ENCODE results near the gene TRIP11. TPM values are rescaled to one million over a fixed set of nuclear protein-coding genes. Genes with fewer than 3 reads are reported as not detected.

The TRIP11 gene
- polyA plus RNA-seq (2013, experiment 1 of 2) = 6.6 TPM
- 7.0 TPM for polyA plus RNA-seq (2013, experiment 2 of 2)

DNA sequence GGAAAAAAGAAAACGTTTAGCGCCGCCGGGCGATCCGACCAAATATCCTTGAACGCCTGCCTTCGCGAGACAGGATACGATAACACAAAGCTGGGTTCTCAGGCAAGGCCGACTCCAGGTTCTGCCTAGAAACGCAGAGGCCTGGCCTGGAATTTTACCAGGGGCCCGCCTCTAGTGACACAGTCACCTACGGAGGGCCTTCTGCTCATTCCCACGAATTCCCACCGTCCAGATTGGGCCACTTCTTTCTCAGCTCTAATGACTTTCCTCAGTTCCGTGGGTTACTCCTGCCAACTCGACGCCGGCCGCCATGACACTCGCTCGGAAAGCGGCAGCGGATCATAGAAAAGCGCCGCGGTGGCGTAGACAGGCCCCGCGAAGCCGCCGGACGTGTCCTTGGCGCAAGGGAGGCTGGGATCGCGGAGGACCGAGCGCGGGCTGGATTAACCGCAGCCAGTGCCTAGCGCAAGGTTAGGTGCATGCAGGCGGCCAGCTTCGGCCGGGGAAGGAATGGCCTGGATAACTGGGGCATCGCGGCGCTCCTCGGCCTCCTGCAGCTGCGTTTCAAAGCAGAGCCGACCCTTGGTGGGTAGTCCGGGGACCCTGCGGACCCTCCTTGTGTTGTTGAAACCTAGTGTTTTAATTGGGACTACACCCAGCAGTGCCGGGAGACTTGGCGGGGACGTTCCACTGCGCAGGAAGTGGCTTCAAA is at the start of gene TRIP11:
Gene TRIP11 (minus strand): TSS at position 341 of the 712 bp plus-strand sequence. CDS start 374 bp downstream, outside the sequence.
- no peak within 1 kb of the TSS for H2BK120ac ChIP-seq (ENCODE audit: low read depth, low read length)
- H4K91ac ChIP-seq (ENCODE audit: low read depth, low read length, poor library complexity) = no peak within 1 kb of the TSS
- H3K36me3 ChIP-seq (replicated peaks in 1 of 2; ENCODE audit: control insufficient read depth in 2 of 2, insufficient read depth in 2 of 2, low read length in 2 of 2) = peaks cover 3 to 6% of the 10 kb centered on the region in 2 donors
- H2AFZ ChIP-seq (ENCODE audit: low read length) = peak within 1 kb of the TSS; percentile 95
- peak within 1 kb of the TSS; percentile 93 for H3K18ac ChIP-seq (ENCODE audit: low read length)
- peak within 1 kb of the TSS; percentile 92 for H3K27ac ChIP-seq (replicated peaks; ENCODE audit: low read length)
- WGBS, 2 donors (ENCODE audit: extremely low coverage in 2 of 2, insufficient read length in 2 of 2, insufficient replicate concordance in 1 of 2) = no CpG with 5 or more reads among the region's 57 CpGs
- H3K4me3 ChIP-seq (ENCODE audit: low read length in 2 of 2) = peak within 1 kb of the TSS; percentile 79 to 94
- peaks cover 0 to 2% of the 10 kb centered on the region in 2 donors for H3K9me3 ChIP-seq (replicated peaks in 1 of 2; ENCODE audit: control insufficient read depth in 2 of 2, insufficient read depth in 1 of 2, low read depth in 1 of 2, low read length in 2 of 2)
- H3K4me2 ChIP-seq (ENCODE audit: insufficient read depth, low read length, poor library complexity, severe bottlenecking) = peak within 1 kb of the TSS; percentile 71
- peak within 1 kb of the TSS; percentile 88 for H3K9ac ChIP-seq (ENCODE audit: low read depth, low read length, poor library complexity)
- no peak within 1 kb of the TSS for H2BK12ac ChIP-seq (ENCODE audit: low read length)
- H3K27me3 ChIP-seq (ENCODE audit: control insufficient read depth in 3 of 3, insufficient read depth in 3 of 3, low read depth in 1 of 3, low read length in 3 of 3) = no peaks in the 10 kb centered on the region
- H2BK15ac ChIP-seq (ENCODE audit: low read length) = no peak within 1 kb of the TSS
- H3K4me1 ChIP-seq (ENCODE audit: control insufficient read depth in 2 of 2, insufficient read depth in 1 of 2, low read depth in 1 of 2, low read length in 2 of 2) = peaks cover 4 to 9% of the 10 kb centered on the region in 2 donors
- peak; percentile 86 for DNase-seq (ENCODE audit: low spot score)
- no peaks in the 10 kb centered on the region for H3K79me1 ChIP-seq (ENCODE audit: low read depth, low read length)
- peak within 1 kb of the TSS; percentile 95 for H3K23ac ChIP-seq (ENCODE audit: low read depth, low read length, poor library complexity)
- H2BK5ac ChIP-seq (ENCODE audit: low read length) = peak within 1 kb of the TSS; percentile 93
- H3K14ac ChIP-seq (ENCODE audit: low read length) = peak within 1 kb of the TSS; percentile 89
- no peak within 1 kb of the TSS for H4K8ac ChIP-seq (ENCODE audit: low read depth, low read length)
- no peak within 1 kb of the TSS for H3K4ac ChIP-seq (ENCODE audit: low read length)
- H2AK5ac ChIP-seq (ENCODE audit: low read depth, low read length) = peak within 1 kb of the TSS; percentile 74

- H2BK15ac ChIP-seq (ENCODE audit: low read length) = no peak overlapping the region
- H3K36me3 ChIP-seq (replicated peaks in 1 of 2; ENCODE audit: control insufficient read depth in 2 of 2, insufficient read depth in 2 of 2, low read length in 2 of 2) = peaks cover 7 to 84% of the 10 kb centered on the region in 2 donors
- no peak overlapping the region for H3K9ac ChIP-seq (ENCODE audit: low read depth, low read length, poor library complexity)
- no peak overlapping the region for H3K27ac ChIP-seq (replicated peaks; ENCODE audit: low read length)
- no CpG with 5 or more reads among the region's 5 CpGs for WGBS, 2 donors (ENCODE audit: extremely low coverage in 2 of 2, insufficient read length in 2 of 2, insufficient replicate concordance in 1 of 2)
- H2BK120ac ChIP-seq (ENCODE audit: low read depth, low read length) = no peak overlapping the region
- H3K79me1 ChIP-seq (ENCODE audit: low read depth, low read length) = no peaks in the 10 kb centered on the region
- no peak overlapping the region for H3K14ac ChIP-seq (ENCODE audit: low read length)
- H3K27me3 ChIP-seq (ENCODE audit: control insufficient read depth in 3 of 3, insufficient read depth in 3 of 3, low read depth in 1 of 3, low read length in 3 of 3) = no peaks in the 10 kb centered on the region
- H3K4me3 ChIP-seq (ENCODE audit: low read length in 2 of 2) = no peak overlapping the region
- no peak overlapping the region for H4K8ac ChIP-seq (ENCODE audit: low read depth, low read length)
- H3K9me3 ChIP-seq (replicated peaks in 1 of 2; ENCODE audit: control insufficient read depth in 2 of 2, insufficient read depth in 1 of 2, low read depth in 1 of 2, low read length in 2 of 2) = no peaks in the 10 kb centered on the region
- H2AFZ ChIP-seq (ENCODE audit: low read length) = no peak overlapping the region
- no peak overlapping the region for H3K23ac ChIP-seq (ENCODE audit: low read depth, low read length, poor library complexity)
- H2AK5ac ChIP-seq (ENCODE audit: low read depth, low read length) = no peak overlapping the region
- H3K4me2 ChIP-seq (ENCODE audit: insufficient read depth, low read length, poor library complexity, severe bottlenecking) = no peak overlapping the region
- H3K4ac ChIP-seq (ENCODE audit: low read length) = no peak overlapping the region
- no peak overlapping the region for H2BK12ac ChIP-seq (ENCODE audit: low read length)
- no peaks in the 10 kb centered on the region for H3K4me1 ChIP-seq (ENCODE audit: control insufficient read depth in 2 of 2, insufficient read depth in 1 of 2, low read depth in 1 of 2, low read length in 2 of 2)
- H4K91ac ChIP-seq (ENCODE audit: low read depth, low read length, poor library complexity) = no peak overlapping the region
- H2BK5ac ChIP-seq (ENCODE audit: low read length) = no peak overlapping the region
- H3K18ac ChIP-seq (ENCODE audit: low read length) = no peak overlapping the region
- no peak for DNase-seq (ENCODE audit: low spot score)
Measured at GRCh38 chr14:92088494-92088893, 48.6 kb upstream of the TRIP11 start.

DNA sequence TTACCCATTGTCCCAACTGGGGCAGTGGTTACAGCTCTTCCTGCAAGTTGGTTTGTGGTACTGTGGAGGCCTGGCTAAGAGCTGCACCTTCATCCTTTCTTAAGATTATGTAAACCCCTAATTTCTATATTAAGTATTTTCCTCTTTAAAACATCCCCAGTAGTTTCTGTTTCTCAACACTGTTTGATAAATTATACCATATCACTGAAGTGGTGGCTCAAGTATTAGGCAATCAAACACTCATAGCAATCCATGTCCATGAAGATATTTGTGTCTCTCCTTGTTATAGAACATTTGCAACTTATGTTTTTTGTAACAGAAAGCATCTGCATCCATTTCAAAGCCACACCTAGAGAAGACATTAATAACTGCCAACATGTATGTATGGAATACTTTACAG is 34.7 kb upstream of the TRIP11 start:
- Histone ChIP-seq H3K9me3 (replicated peaks in 1 of 2; ENCODE audit: control insufficient read depth in 2 of 2, insufficient read depth in 1 of 2, low read depth in 1 of 2, low read length in 2 of 2) (no peaks in the 10 kb centered on the region), H3K4ac (ENCODE audit: low read length) (no peak overlapping the region), H2BK120ac (ENCODE audit: low read depth, low read length) (no peak overlapping the region), H3K4me3 (ENCODE audit: low read length in 2 of 2) (no peak overlapping the region), H2BK15ac (ENCODE audit: low read length) (no peak overlapping the region), H4K8ac (ENCODE audit: low read depth, low read length) (no peak overlapping the region), H2AFZ (ENCODE audit: low read length) (no peak overlapping the region), H3K23ac (ENCODE audit: low read depth, low read length, poor library complexity) (no peak overlapping the region), H3K27me3 (ENCODE audit: control insufficient read depth in 3 of 3, insufficient read depth in 3 of 3, low read depth in 1 of 3, low read length in 3 of 3) (no peaks in the 10 kb centered on the region), H2BK5ac (ENCODE audit: low read length) (no peak overlapping the region), H3K18ac (ENCODE audit: low read length) (no peak overlapping the region), H3K4me2 (ENCODE audit: insufficient read depth, low read length, poor library complexity, severe bottlenecking) (no peak overlapping the region), H2BK12ac (ENCODE audit: low read length) (no peak overlapping the region), H3K4me1 (ENCODE audit: control insufficient read depth in 2 of 2, insufficient read depth in 1 of 2, low read depth in 1 of 2, low read length in 2 of 2) (no peaks in the 10 kb centered on the region), H3K9ac (ENCODE audit: low read depth, low read length, poor library complexity) (no peak overlapping the region), H4K91ac (ENCODE audit: low read depth, low read length, poor library complexity) (no peak overlapping the region), H2AK5ac (ENCODE audit: low read depth, low read length) (no peak overlapping the region), H3K14ac (ENCODE audit: low read length) (no peak overlapping the region), H3K27ac (replicated peaks; ENCODE audit: low read length) (no peak overlapping the region), H3K36me3 (replicated peaks in 1 of 2; ENCODE audit: control insufficient read depth in 2 of 2, insufficient read depth in 2 of 2, low read length in 2 of 2) (peaks cover 7 to 68% of the 10 kb centered on the region in 2 donors), H3K79me1 (ENCODE audit: low read depth, low read length) (no peaks in the 10 kb centered on the region)
- no peak for DNase-seq (ENCODE audit: low spot score)

DNA sequence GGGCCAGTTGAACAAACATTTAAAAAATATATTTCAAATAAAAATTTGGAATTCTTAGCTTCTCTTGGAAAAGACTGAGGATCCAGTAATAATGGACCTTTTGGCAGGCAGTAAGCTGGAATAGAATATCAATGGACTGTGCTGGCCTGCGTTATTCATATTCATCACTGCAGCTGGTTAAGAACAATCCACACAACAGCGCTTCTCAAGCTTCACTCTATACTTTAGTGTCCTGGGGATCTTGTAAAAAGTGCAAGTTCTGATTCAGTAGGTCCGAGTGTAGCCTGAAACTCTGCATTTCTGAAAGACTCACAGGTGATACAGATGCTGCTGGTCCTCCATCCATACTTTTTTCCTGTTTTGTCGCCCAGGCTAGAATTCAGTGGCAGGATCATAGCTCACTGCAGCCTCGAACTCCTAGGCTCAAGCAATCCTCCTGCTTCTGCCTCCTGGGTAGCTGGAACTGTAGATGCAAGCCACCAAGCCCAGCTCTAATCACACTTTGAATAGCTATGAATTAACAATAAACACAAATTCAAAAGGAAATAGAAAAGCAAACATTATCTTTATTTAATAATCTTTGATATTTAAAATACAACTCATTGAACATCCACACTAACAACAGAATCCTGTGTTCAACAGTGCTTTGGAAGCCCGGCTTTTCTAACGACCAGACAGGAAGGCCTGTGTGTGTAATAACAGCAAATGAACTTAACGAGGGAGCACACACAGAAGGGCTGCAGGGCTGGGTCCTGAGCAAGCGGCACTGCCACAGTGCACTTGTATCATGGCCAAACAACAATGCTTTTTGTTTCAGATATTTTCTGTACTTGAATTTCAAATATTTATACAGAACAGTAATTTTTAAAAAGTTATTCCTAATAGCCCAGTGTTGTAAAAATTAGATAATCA is 18.4 kb upstream of the TRIP11 start:
- Histone ChIP-seq H4K8ac (ENCODE audit: low read depth, low read length) (no peak overlapping the region), H3K36me3 (replicated peaks in 1 of 2; ENCODE audit: control insufficient read depth in 2 of 2, insufficient read depth in 2 of 2, low read length in 2 of 2) (peaks cover 2 to 11% of the 10 kb centered on the region in 2 donors)
- no CpG with 5 or more reads among the region's 9 CpGs for WGBS, 2 donors (ENCODE audit: extremely low coverage in 2 of 2, insufficient read length in 2 of 2, insufficient replicate concordance in 1 of 2)

More for the DNA sequence above, 18.4 kb upstream of the TRIP11 start:
- no peaks in the 10 kb centered on the region for H3K4me1 ChIP-seq (ENCODE audit: control insufficient read depth in 2 of 2, insufficient read depth in 1 of 2, low read depth in 1 of 2, low read length in 2 of 2)
- no peak overlapping the region for H3K9ac ChIP-seq (ENCODE audit: low read depth, low read length, poor library complexity)
- no peak overlapping the region for H3K18ac ChIP-seq (ENCODE audit: low read length)
- H3K23ac ChIP-seq (ENCODE audit: low read depth, low read length, poor library complexity) = no peak overlapping the region
- no peaks in the 10 kb centered on the region for H3K9me3 ChIP-seq (replicated peaks in 1 of 2; ENCODE audit: control insufficient read depth in 2 of 2, insufficient read depth in 1 of 2, low read depth in 1 of 2, low read length in 2 of 2)
- no peak overlapping the region for H2BK5ac ChIP-seq (ENCODE audit: low read length)
- no peaks in the 10 kb centered on the region for H3K79me1 ChIP-seq (ENCODE audit: low read depth, low read length)
- DNase-seq (ENCODE audit: low spot score) = no peak
- H2AFZ ChIP-seq (ENCODE audit: low read length) = no peak overlapping the region
- H2AK5ac ChIP-seq (ENCODE audit: low read depth, low read length) = no peak overlapping the region
- no peak overlapping the region for H4K91ac ChIP-seq (ENCODE audit: low read depth, low read length, poor library complexity)
- no peak overlapping the region for H3K14ac ChIP-seq (ENCODE audit: low read length)
- H3K27ac ChIP-seq (replicated peaks; ENCODE audit: low read length) = no peak overlapping the region
- no peak overlapping the region for H3K4me2 ChIP-seq (ENCODE audit: insufficient read depth, low read length, poor library complexity, severe bottlenecking)
- no peak overlapping the region for H3K4me3 ChIP-seq (ENCODE audit: low read length in 2 of 2)
- no peak overlapping the region for H2BK120ac ChIP-seq (ENCODE audit: low read depth, low read length)
- H2BK12ac ChIP-seq (ENCODE audit: low read length) = no peak overlapping the region
- no peak overlapping the region for H2BK15ac ChIP-seq (ENCODE audit: low read length)
- H3K4ac ChIP-seq (ENCODE audit: low read length) = no peak overlapping the region
- no peaks in the 10 kb centered on the region for H3K27me3 ChIP-seq (ENCODE audit: control insufficient read depth in 3 of 3, insufficient read depth in 3 of 3, low read depth in 1 of 3, low read length in 3 of 3)
